C4-2B (cell line): ENCODE results near the gene ARHGAP10.

Source experiments
- H3K27ac ChIP-seq: fragments of 450-650 bp; 2 replicates; pipeline ENCODE4 v1.5.1; 2017
- CTCF ChIP-seq: fragments of 450-650 bp; conservative IDR thresholded peaks from 2 replicates; pipeline ENCODE4 v1.5.1; 2017; ENCODE audit warnings: mild to moderate bottlenecking
- ZFX ChIP-seq: fragments of 450-650 bp; IDR thresholded peaks from 2 replicates; pipeline ENCODE4 v1.6.1; 2017

Gene ARHGAP10

DNA sequence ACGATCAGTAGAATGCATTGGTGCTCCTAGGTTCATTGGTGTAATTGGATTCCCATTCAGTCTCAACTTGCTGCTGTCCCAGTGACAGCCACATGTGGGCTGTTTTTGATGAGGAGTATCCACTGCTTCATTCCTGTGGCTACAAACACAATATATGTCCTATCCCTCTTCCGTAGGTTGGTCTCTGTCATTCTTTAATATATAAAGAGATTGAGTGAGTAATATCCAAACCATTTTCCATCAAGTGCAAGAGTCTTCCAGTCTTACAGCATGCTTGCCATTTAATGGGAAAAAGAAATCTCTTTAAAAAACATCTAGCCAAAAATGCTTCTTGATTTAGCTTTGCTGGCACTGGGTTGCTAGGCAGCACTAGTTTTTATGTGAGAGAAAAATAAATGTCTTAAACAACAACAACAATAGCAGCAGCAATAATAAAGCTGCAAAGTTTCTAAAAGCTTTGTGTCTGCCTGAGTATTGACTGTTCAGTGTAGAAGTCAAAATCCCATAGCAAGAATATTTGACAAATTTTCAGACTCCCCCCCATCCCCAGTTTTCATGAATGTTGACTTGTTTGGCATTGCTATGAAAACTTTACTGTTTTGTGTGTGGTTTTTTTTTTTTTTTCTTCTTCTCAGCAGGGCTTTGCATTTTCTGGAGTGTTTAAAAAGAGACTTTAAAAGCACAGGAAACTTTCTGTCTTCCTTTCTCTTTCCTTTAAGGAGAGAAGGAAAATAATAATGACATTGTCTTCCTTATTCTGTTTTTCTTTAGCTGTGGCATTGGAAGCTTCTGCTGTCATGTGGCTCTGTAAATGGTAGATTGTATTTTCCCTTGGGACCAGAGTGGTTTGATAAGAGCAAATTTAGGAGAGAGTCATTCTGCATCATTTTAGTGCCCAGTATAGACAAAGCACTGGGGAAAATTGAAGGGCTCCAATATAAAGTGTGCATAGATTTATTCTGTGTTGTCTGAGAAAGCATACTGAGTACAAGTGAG is 244.3 kb downstream of the ARHGAP10 start:
- H3K27ac ChIP-seq = no peak overlapping the region
- no peak for TF ChIP-seq ZFX
- TF ChIP-seq CTCF = no peak

GRCh38 chr4:147980586-147980985 is 248.7 kb downstream of the ARHGAP10 start:
- no peak overlapping the region for H3K27ac ChIP-seq
- TF ChIP-seq ZFX (no peak), CTCF (no peak)

GRCh38 chr4:147981305-147981704 is 249.4 kb downstream of the ARHGAP10 start:
- H3K27ac ChIP-seq = no peak overlapping the region
- TF ChIP-seq CTCF = no peak
- no peak for TF ChIP-seq ZFX

- H3K27ac ChIP-seq = peak overlapping the region; percentile 5; the same call in 1 of the 2 replicates
- TF ChIP-seq CTCF = peak; percentile 82
- no peak for TF ChIP-seq ZFX
Measured at GRCh38 chr4:147984065-147984777, 252.3 kb downstream of the ARHGAP10 start.

- no peak overlapping the region for H3K27ac ChIP-seq
- TF ChIP-seq ZFX = no peak
Measured at GRCh38 chr4:147984778-147985138, 252.9 kb downstream of the ARHGAP10 start.

GRCh38 chr4:147985376-147985775 is 253.5 kb downstream of the ARHGAP10 start:
- TF ChIP-seq ZFX (no peak), CTCF (no peak)
- H3K27ac ChIP-seq = no peak overlapping the region

GRCh38 chr4:147987252-147987651 is 255.4 kb downstream of the ARHGAP10 start:
- H3K27ac ChIP-seq = no peak overlapping the region
- TF ChIP-seq CTCF (no peak), ZFX (no peak)
